ENCODE measurements around the gene ADARB1. TPM values are rescaled to one million over a fixed set of nuclear protein-coding genes. Genes with fewer than 3 reads are reported as not detected.

The ADARB1 gene
- polyA plus RNA-seq, 1 of the 3 experiments (the other 2 are of a cell fraction): 7.8 TPM

- TF ChIP-seq MEF2A (IDR thresholded peaks at IDR 0.05; ENCODE audit: borderline replicate concordance, low read depth): no peak
- TF ChIP-seq RFX5 (IDR thresholded peaks at IDR 0.05; ENCODE audit: low read length): no peak
- TF ChIP-seq, protein P1, sequence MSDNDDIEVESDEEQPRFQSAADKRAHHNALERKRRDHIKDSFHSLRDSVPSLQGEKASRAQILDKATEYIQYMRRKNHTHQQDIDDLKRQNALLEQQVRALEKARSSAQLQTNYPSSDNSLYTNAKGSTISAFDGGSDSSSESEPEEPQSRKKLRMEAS (IDR thresholded peaks at IDR 0.05; ENCODE audit: low read depth): no peak
- no peak for TF ChIP-seq FOXM1 (IDR thresholded peaks at IDR 0.05; ENCODE audit: low read depth)
- no peak for TF ChIP-seq JUND (IDR thresholded peaks at IDR 0.05)
- TF ChIP-seq, protein P2, sequence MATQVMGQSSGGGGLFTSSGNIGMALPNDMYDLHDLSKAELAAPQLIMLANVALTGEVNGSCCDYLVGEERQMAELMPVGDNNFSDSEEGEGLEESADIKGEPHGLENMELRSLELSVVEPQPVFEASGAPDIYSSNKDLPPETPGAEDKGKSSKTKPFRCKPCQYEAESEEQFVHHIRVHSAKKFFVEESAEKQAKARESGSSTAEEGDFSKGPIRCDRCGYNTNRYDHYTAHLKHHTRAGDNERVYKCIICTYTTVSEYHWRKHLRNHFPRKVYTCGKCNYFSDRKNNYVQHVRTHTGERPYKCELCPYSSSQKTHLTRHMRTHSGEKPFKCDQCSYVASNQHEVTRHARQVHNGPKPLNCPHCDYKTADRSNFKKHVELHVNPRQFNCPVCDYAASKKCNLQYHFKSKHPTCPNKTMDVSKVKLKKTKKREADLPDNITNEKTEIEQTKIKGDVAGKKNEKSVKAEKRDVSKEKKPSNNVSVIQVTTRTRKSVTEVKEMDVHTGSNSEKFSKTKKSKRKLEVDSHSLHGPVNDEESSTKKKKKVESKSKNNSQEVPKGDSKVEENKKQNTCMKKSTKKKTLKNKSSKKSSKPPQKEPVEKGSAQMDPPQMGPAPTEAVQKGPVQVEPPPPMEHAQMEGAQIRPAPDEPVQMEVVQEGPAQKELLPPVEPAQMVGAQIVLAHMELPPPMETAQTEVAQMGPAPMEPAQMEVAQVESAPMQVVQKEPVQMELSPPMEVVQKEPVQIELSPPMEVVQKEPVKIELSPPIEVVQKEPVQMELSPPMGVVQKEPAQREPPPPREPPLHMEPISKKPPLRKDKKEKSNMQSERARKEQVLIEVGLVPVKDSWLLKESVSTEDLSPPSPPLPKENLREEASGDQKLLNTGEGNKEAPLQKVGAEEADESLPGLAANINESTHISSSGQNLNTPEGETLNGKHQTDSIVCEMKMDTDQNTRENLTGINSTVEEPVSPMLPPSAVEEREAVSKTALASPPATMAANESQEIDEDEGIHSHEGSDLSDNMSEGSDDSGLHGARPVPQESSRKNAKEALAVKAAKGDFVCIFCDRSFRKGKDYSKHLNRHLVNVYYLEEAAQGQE (IDR thresholded peaks at IDR 0.05; ENCODE audit: low read depth, low read length): no peak
- no peak for TF ChIP-seq GATA2 (CRISPR knock-in tag; IDR thresholded peaks at IDR 0.05)
- no peak for TF ChIP-seq YY1 (IDR thresholded peaks at IDR 0.05; ENCODE audit: low read depth)
- TF ChIP-seq GABPA (IDR thresholded peaks at IDR 0.05; ENCODE audit: low read depth): no peak
- no peak for TF ChIP-seq TAF1 (IDR thresholded peaks at IDR 0.05; ENCODE audit: borderline replicate concordance, low read depth, low read length)
- no peak for TF ChIP-seq IRF3 (IDR thresholded peaks at IDR 0.05; ENCODE audit: low read depth, low read length)
- no peak for TF ChIP-seq USF1 (IDR thresholded peaks at IDR 0.05; ENCODE audit: borderline replicate concordance, low read depth)
- no peak for TF ChIP-seq RCOR1 (IDR thresholded peaks at IDR 0.05; ENCODE audit: low read length)
- no peak for TF ChIP-seq CHD2 (IDR thresholded peaks at IDR 0.05; ENCODE audit: low read length, partially characterized antibody)
- TF ChIP-seq EZH2phosphoT487 (IDR thresholded peaks at IDR 0.05; ENCODE audit: borderline replicate concordance, low read depth): no peak
- no peak for TF ChIP-seq RXRA (IDR thresholded peaks at IDR 0.05; ENCODE audit: borderline replicate concordance, low read depth)
- TF ChIP-seq EP300 (IDR thresholded peaks at IDR 0.05; ENCODE audit: borderline replicate concordance in 1 of 2, low read depth in 1 of 2, low read length in 1 of 2): no peak
These were observed 20.0 kb upstream of the ADARB1 start for GRCh38 chr21:45054227-45054926.

More at GRCh38 chr21:45054227-45054926, 20.0 kb upstream of the ADARB1 start:
- Histone ChIP-seq H3K27ac (ENCODE audit: low read depth in 2 of 2, low read length in 1 of 2) (no peak overlapping the region), H3K9ac (no peak overlapping the region), H3F3A (replicated peaks; ENCODE audit: insufficient read depth) (no peaks in the 10 kb centered on the region), H3K4me1 (ENCODE audit: control insufficient read depth in 1 of 2, insufficient read depth in 2 of 2, low read depth in 1 of 2, low read length in 1 of 2) (peaks cover 10 to 15% of the 10 kb centered on the region in 2 experiments; a peak in 2 of 4 replicates), H3K27me3 (ENCODE audit: insufficient read depth) (no peaks in the 10 kb centered on the region), H3K4me2 (no peak overlapping the region), H3K9me2 (no peaks in the 10 kb centered on the region), H3K79me2 (ENCODE audit: insufficient read depth) (no peaks in the 10 kb centered on the region), H3K9me3 (no peaks in the 10 kb centered on the region), H4K20me1 (ENCODE audit: insufficient read depth) (no peaks in the 10 kb centered on the region), H3K4me3 (ENCODE audit: low read depth in 2 of 2, low read length in 1 of 2) (no peak overlapping the region), H3K36me3 (replicated peaks in 1 of 2; ENCODE audit: control insufficient read depth in 1 of 2, insufficient read depth in 2 of 2, low read length in 1 of 2) (no peaks in the 10 kb centered on the region), H2AFZ (ENCODE audit: low read depth) (no peak overlapping the region)
- ChIA-PET CTCF (interaction anchor here (0.5 to 2.3 kb wide), 4 partner anchors 68 to 86 kb away, joined by 3 to 7 read pairs (median 3); no protein-coding TSS in a partner anchor), POLR2A (interaction anchor here (1.3 kb wide), 1 partner anchor 64 kb away, joined by 3 read pairs; no protein-coding TSS in a partner anchor)
- no peak for DNase-seq
- 82% methylated on average over 17 of the region's 18 CpGs for WGBS (ENCODE audit: low lambda C conversion rate)
